CD4-positive, alpha-beta T cell treated with Interleukin-2 at 100 ng/mL for 4 hours (primary cell): ENCODE results near the gene ITPRIP.

Experiments
- DNase-seq: peaks from one replicate; pipeline ENCODE4 v3.0.0-alpha.2; 2020; ENCODE audit warnings: low spot score

Gene ITPRIP

GRCh38 chr10:104325436-104326435 is 12.5 kb downstream of the ITPRIP start:
- no peak for DNase-seq

- no peak for DNase-seq
Observed at GRCh38 chr10:104324931-104325330, 13.3 kb downstream of the ITPRIP start.

GRCh38 chr10:104324221-104324686 is 14.0 kb downstream of the ITPRIP start:
- no peak for DNase-seq

GRCh38 chr10:104323760-104324201 is 14.5 kb downstream of the ITPRIP start:
- DNase-seq, result no peak

GRCh38 chr10:104323085-104323484 is 15.2 kb downstream of the ITPRIP start:
- no peak for DNase-seq

- peak; percentile 27 for DNase-seq
Observed at GRCh38 chr10:104322416-104322782, 15.9 kb downstream of the ITPRIP start.

GRCh38 chr10:104321725-104322415 is 16.4 kb downstream of the ITPRIP start:
- no peak for DNase-seq

- DNase-seq, result no peak
Observed at GRCh38 chr10:104321226-104321625, 17.0 kb downstream of the ITPRIP start.

GRCh38 chr10:104318810-104319741 is 19.2 kb downstream of the ITPRIP start:
- DNase-seq, result no peak

GRCh38 chr10:104318326-104318725 is 19.9 kb downstream of the ITPRIP start:
- no peak for DNase-seq

- no peak for DNase-seq
Observed at GRCh38 chr10:104317726-104318299, 20.5 kb downstream of the ITPRIP start.

- no peak for DNase-seq
Observed at GRCh38 chr10:104317269-104317710, 21.0 kb downstream of the ITPRIP start.

GRCh38 chr10:104316321-104317099 is 21.8 kb downstream of the ITPRIP start:
- no peak for DNase-seq

GRCh38 chr10:104315486-104315921 is 22.8 kb downstream of the ITPRIP start:
- DNase-seq, result no peak

GRCh38 chr10:104314591-104315485 is 23.4 kb downstream of the ITPRIP start:
- DNase-seq, result no peak

- DNase-seq, result no peak
Observed at GRCh38 chr10:104311184-104311720, 27.0 kb downstream of the ITPRIP start.

- no peak for DNase-seq
Observed at GRCh38 chr10:104309980-104310978, 28.0 kb downstream of the ITPRIP start.

GRCh38 chr10:104308439-104308903 is 29.8 kb downstream of the ITPRIP start:
- peak; percentile 37 for DNase-seq
